K562 (cell line): ENCODE measurements around the gene SLC25A1. TPM values are rescaled to one million over a fixed set of nuclear protein-coding genes. Genes with fewer than 3 reads are reported as not detected.

Source experiments
- polyA plus RNA-seq, 8 experiments: library from polyadenylated mRNA; depleted of rRNA in 4 of 8; stranded (reverse) in 5 of 8; unstranded in 3 of 8; fragments of >200 nt; fragmentation: Nextera tagmentation in 2 of 8; fragmentation: Illumina TruSeq in 1 of 8; extraction: Ambion mirVana in 2 of 8; extraction: Trizol in 1 of 8; gene quantifications; 2 replicates each; pipeline versions ENCODE4 v1.2.1 to v1.2.3, GENCODE V29; 2011 to 2014; ENCODE audit warnings: inconsistent platforms in 1 of 8, missing spikeins in 1 of 8
- total RNA-seq, 7 experiments: library from RNA; depleted of rRNA in 6 of 7; stranded (reverse); fragments of >200 nt in 6 of 7; fragmentation: Illumina TruSeq in 2 of 7; extraction: Trizol in 2 of 7; gene quantifications; 2 replicates each; pipeline versions ENCODE4 v1.2.1 to v1.2.3, GENCODE V29; 2011 to 2021; ENCODE audit warnings: low replicate concordance in 1 of 7
- TF ChIP-seq, protein P1 (sequence below): fragments of 200-600 bp; sonication (generic); IDR thresholded peaks from one replicate; pipeline ENCODE4 v1.6.1; 2012; ENCODE audit warnings: mild to moderate bottlenecking, low read depth, low read length, inconsistent platforms

SLC25A1 gene
- total and polyA plus RNA-seq, 9 of the 15 experiments (the other 6 are each of a cell fraction or from before 2014, with no cell fraction given), result 11.0 to 408 (median 110) TPM

- TF ChIP-seq, protein P1, sequence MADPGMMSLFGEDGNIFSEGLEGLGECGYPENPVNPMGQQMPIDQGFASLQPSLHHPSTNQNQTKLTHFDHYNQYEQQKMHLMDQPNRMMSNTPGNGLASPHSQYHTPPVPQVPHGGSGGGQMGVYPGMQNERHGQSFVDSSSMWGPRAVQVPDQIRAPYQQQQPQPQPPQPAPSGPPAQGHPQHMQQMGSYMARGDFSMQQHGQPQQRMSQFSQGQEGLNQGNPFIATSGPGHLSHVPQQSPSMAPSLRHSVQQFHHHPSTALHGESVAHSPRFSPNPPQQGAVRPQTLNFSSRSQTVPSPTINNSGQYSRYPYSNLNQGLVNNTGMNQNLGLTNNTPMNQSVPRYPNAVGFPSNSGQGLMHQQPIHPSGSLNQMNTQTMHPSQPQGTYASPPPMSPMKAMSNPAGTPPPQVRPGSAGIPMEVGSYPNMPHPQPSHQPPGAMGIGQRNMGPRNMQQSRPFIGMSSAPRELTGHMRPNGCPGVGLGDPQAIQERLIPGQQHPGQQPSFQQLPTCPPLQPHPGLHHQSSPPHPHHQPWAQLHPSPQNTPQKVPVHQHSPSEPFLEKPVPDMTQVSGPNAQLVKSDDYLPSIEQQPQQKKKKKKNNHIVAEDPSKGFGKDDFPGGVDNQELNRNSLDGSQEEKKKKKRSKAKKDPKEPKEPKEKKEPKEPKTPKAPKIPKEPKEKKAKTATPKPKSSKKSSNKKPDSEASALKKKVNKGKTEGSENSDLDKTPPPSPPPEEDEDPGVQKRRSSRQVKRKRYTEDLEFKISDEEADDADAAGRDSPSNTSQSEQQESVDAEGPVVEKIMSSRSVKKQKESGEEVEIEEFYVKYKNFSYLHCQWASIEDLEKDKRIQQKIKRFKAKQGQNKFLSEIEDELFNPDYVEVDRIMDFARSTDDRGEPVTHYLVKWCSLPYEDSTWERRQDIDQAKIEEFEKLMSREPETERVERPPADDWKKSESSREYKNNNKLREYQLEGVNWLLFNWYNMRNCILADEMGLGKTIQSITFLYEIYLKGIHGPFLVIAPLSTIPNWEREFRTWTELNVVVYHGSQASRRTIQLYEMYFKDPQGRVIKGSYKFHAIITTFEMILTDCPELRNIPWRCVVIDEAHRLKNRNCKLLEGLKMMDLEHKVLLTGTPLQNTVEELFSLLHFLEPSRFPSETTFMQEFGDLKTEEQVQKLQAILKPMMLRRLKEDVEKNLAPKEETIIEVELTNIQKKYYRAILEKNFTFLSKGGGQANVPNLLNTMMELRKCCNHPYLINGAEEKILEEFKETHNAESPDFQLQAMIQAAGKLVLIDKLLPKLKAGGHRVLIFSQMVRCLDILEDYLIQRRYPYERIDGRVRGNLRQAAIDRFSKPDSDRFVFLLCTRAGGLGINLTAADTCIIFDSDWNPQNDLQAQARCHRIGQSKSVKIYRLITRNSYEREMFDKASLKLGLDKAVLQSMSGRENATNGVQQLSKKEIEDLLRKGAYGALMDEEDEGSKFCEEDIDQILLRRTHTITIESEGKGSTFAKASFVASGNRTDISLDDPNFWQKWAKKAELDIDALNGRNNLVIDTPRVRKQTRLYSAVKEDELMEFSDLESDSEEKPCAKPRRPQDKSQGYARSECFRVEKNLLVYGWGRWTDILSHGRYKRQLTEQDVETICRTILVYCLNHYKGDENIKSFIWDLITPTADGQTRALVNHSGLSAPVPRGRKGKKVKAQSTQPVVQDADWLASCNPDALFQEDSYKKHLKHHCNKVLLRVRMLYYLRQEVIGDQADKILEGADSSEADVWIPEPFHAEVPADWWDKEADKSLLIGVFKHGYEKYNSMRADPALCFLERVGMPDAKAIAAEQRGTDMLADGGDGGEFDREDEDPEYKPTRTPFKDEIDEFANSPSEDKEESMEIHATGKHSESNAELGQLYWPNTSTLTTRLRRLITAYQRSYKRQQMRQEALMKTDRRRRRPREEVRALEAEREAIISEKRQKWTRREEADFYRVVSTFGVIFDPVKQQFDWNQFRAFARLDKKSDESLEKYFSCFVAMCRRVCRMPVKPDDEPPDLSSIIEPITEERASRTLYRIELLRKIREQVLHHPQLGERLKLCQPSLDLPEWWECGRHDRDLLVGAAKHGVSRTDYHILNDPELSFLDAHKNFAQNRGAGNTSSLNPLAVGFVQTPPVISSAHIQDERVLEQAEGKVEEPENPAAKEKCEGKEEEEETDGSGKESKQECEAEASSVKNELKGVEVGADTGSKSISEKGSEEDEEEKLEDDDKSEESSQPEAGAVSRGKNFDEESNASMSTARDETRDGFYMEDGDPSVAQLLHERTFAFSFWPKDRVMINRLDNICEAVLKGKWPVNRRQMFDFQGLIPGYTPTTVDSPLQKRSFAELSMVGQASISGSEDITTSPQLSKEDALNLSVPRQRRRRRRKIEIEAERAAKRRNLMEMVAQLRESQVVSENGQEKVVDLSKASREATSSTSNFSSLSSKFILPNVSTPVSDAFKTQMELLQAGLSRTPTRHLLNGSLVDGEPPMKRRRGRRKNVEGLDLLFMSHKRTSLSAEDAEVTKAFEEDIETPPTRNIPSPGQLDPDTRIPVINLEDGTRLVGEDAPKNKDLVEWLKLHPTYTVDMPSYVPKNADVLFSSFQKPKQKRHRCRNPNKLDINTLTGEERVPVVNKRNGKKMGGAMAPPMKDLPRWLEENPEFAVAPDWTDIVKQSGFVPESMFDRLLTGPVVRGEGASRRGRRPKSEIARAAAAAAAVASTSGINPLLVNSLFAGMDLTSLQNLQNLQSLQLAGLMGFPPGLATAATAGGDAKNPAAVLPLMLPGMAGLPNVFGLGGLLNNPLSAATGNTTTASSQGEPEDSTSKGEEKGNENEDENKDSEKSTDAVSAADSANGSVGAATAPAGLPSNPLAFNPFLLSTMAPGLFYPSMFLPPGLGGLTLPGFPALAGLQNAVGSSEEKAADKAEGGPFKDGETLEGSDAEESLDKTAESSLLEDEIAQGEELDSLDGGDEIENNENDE, result peak; percentile 44
Measured at GRCh38 chr22:19133561-19133960, 45.0 kb downstream of the SLC25A1 start (continued).
